Lung (tissue), 12 donors: ENCODE data around the gene KIF3C. TPM values are rescaled to one million over a fixed set of nuclear protein-coding genes. Genes with fewer than 3 reads are reported as not detected.
A peak's percentile ranks its signal among the peaks of the same experiment; 100 is the strongest.
"Not testable (repeated sequence)": the region's sequence is repeated elsewhere in the genome, so short reads cannot be mapped to it uniquely, and the experiment has no call there.

Experiments
- ATAC-seq: fragments of 200-7000 bp; cut with Tn5 transposase; one replicate; pipeline ENCODE4 v1.9.1; 2020; ENCODE audit warnings: moderate number of reproducible peaks; ENCODE audit not compliant: insufficient read depth, low FRiP score
- DNase-seq, 3 donors: peaks; one replicate each; pipeline ENCODE4 v3.0.0-alpha.2; 2013 to 2017
- H3K27ac ChIP-seq, 2 donors: one replicate each; pipeline ENCODE4 v1.5.1; 2013; ENCODE audit warnings: mild to moderate bottlenecking in 2 of 2, moderate library complexity in 2 of 2, control low read depth in 1 of 2, inconsistent platforms in 1 of 2, low read depth in 1 of 2, low read length in 1 of 2
- H3K27me3 ChIP-seq, 3 donors: one replicate each; pipeline ENCODE4 v1.5.1; 2013; ENCODE audit warnings: low read length in 2 of 3; ENCODE audit not compliant: control insufficient read depth in 3 of 3, insufficient read depth in 3 of 3
- H3K36me3 ChIP-seq, 4 donors: one replicate each; pipeline ENCODE4 v1.5.1; 2013; ENCODE audit warnings: low read length in 4 of 4, mild to moderate bottlenecking in 1 of 4, moderate library complexity in 1 of 4; ENCODE audit not compliant: control insufficient read depth in 4 of 4, insufficient read depth in 4 of 4
- H3K4me1 ChIP-seq, 5 donors: one replicate each; pipeline ENCODE4 v1.5.1; 2013; ENCODE audit warnings: low read length in 5 of 5, mild to moderate bottlenecking in 2 of 5, moderate library complexity in 1 of 5; ENCODE audit not compliant: control insufficient read depth in 5 of 5, insufficient read depth in 5 of 5
- H3K4me3 ChIP-seq: one replicate; pipeline ENCODE4 v1.5.1; 2013; ENCODE audit warnings: mild to moderate bottlenecking, control low read depth, moderate library complexity
- H3K9ac ChIP-seq, 2 donors: one replicate each; pipeline ENCODE4 v1.5.1; 2013; ENCODE audit warnings: low read length in 2 of 2, control low read depth in 1 of 2; ENCODE audit not compliant: insufficient read depth in 1 of 2
- H3K9me3 ChIP-seq, 4 donors: one replicate each; pipeline ENCODE4 v1.5.1; 2013; ENCODE audit warnings: low read length in 3 of 4, mild to moderate bottlenecking in 1 of 4, moderate library complexity in 1 of 4; ENCODE audit not compliant: control insufficient read depth in 4 of 4, insufficient read depth in 3 of 4
- WGBS, 2 donors: extraction: QIAGEN DNeasy Blood & Tissue Kit; methylation state at CpG; one replicate each; pipeline ENCODE4 v1.1.7; 2013; 5-methylcytosine and 5-hydroxymethylcytosine counted together
- polyA plus RNA-seq, 2 donors: library from polyadenylated mRNA; stranded (reverse); fragments of 200-250 nt; gene quantifications; one replicate each; pipeline ENCODE4 v1.2.1, GENCODE V29; 2013
- total RNA-seq, 2 donors: library from RNA; depleted of rRNA in 1 of 2; stranded (reverse); fragments of >200 nt in 1 of 2; gene quantifications; one replicate each; pipeline ENCODE4 v1.2.1, GENCODE V29; 2014 to 2021
- TF ChIP-seq, protein P1 (sequence below): IDR thresholded peaks from 2 replicates; pipeline ENCODE4 v1.5.1; 2012; ENCODE audit warnings: mild to moderate bottlenecking; ENCODE audit errors: control extremely low read depth, extremely low read depth
- donor health status: control.
- donor health status: control.
- donor health status: Bipolar disorder and iron deficiency.
- donor health status: healthy.
- donor health status: DM: yes; HTN: yes; CAD: no.

KIF3C gene
- total and polyA plus RNA-seq, 4 donors, result 1.1 to 6.2 (median 4.2) TPM

DNA sequence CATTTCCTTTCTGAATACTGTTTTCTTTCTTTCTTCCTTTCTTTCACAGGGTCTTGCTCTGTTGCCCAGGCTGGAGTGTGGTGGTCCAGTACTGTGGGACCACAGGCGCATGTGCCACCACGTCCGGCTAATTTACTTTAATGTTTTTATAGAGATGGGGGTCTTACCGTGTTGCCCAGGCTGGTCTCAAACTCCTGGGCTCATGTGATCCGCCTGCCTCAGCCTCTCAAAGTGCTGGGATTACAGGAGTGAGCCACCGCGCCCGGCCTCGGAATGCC is 68.7 kb downstream of the KIF3C start:
- not testable (repeated sequence) for H3K27me3 ChIP-seq, ATAC-seq, H3K36me3 ChIP-seq, H3K9me3 ChIP-seq, DNase-seq, H3K4me1 ChIP-seq, H3K27ac ChIP-seq, H3K4me3 ChIP-seq, H3K9ac ChIP-seq
- WGBS, 2 donors, result 89 to 94% methylated on average over 9 of the region's 9 CpGs

DNA sequence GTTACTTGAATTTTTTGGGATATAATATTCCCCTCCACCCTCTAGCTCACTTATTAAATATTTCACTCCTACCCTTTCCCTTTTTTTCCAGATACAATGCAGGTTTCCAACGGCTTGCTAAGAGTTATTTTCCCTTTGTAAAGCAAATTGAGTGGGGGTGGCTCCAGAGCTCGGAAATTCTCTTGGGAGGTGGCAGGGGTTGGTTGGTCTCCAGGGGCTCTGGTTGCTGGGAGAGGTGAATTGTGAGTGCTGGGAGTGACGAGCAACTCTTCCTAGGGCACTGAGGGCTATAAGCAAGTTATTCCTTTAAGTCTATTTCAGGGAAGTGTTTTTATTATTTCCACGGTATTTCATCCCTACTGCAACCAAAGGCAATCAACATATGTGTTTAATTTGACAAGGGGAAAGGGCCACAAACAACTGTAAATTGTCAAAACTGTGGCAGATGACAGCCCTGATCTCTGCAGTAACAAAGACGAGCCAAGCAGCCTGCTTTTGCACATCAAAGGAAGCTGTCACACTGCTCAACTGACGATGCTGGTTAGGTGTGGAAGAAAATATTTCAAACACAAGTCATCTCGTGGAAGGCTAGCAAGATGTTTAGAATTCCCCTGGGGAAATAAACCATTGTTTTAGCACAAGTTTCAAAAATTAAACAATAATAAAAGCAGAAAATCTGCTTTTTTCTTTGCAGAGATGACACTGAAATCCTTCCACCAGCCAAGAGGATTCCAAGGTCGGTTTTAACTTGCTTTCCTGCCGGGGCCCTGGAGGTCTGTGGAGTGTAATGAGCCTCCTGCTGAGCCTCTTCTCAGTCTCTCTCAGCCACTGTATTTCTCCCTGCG is 69.2 kb downstream of the KIF3C start:
- Histone ChIP-seq H3K4me1 (peaks cover 0 to 7% (median 0%) of the 10 kb centered on the region in 5 donors), H3K9ac (no peak overlapping the region), H3K27ac (no peak overlapping the region), H3K27me3 (no peaks in the 10 kb centered on the region), H3K9me3 (no peaks in the 10 kb centered on the region), H3K36me3 (no peaks in the 10 kb centered on the region), H3K4me3 (no peak overlapping the region)
- DNase-seq (peak in 1 of 3 donors; percentile 10), ATAC-seq (no peak)
- TF ChIP-seq, protein P1, sequence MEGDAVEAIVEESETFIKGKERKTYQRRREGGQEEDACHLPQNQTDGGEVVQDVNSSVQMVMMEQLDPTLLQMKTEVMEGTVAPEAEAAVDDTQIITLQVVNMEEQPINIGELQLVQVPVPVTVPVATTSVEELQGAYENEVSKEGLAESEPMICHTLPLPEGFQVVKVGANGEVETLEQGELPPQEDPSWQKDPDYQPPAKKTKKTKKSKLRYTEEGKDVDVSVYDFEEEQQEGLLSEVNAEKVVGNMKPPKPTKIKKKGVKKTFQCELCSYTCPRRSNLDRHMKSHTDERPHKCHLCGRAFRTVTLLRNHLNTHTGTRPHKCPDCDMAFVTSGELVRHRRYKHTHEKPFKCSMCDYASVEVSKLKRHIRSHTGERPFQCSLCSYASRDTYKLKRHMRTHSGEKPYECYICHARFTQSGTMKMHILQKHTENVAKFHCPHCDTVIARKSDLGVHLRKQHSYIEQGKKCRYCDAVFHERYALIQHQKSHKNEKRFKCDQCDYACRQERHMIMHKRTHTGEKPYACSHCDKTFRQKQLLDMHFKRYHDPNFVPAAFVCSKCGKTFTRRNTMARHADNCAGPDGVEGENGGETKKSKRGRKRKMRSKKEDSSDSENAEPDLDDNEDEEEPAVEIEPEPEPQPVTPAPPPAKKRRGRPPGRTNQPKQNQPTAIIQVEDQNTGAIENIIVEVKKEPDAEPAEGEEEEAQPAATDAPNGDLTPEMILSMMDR, result no peak
- WGBS, 2 donors, result 36 to 57% methylated on average over 10 of the region's 10 CpGs

DNA sequence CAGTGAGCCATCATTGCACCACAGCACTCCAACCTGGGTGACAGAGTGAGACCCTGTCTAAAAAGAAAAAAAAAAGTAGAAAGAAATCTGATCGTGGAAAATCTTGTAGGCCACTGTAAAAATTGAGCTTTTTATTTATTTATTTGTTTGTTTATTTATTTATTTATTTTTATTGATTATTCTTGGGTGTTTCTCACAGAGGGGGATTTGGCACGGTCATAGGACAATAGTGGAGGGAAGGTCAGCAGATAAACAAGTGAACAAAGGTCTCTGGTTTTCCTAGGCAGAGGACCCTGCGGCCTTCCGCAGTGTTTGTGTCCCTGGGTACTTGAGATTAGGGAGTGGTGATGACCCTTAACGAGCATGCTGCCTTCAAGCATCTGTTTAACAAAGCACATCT is 72.7 kb downstream of the KIF3C start:
- not testable (repeated sequence) for DNase-seq, H3K4me3 ChIP-seq, ATAC-seq, H3K27ac ChIP-seq, H3K27me3 ChIP-seq, H3K9me3 ChIP-seq, H3K9ac ChIP-seq, H3K36me3 ChIP-seq, H3K4me1 ChIP-seq
- WGBS, 2 donors, result 79 to 81% methylated on average over 5 of the region's 5 CpGs

DNA sequence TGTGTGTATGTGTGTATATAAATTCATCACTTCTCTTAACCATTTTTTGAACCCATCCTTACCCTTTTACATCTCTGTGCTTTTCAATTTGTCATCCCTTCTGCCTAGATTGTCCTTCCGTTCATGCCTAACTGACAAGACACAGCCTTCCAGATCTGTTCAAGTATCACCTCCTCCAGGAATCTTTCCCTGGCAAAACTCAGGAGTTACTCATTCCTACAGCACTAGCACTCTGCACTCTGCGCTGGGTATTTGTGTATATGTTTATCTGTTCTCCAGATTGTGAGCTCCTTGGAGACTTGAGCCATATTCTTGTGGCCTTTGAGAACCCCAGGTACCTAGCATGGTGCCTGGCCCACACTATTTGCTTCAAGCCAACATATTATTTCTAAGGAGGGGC is 77.2 kb downstream of the KIF3C start:
- TF ChIP-seq, protein P1, result no peak
- DNase-seq (no peak), ATAC-seq (no peak)
- Histone ChIP-seq H3K27ac (no peak overlapping the region), H3K36me3 (no peaks in the 10 kb centered on the region), H3K4me1 (no peaks in the 10 kb centered on the region), H3K27me3 (no peaks in the 10 kb centered on the region), H3K9me3 (peaks cover 0 to 2% (median 0%) of the 10 kb centered on the region in 4 donors), H3K4me3 (no peak overlapping the region), H3K9ac (no peak overlapping the region)
- WGBS, 2 donors, result 96 to 98% methylated on average over 2 of the region's 2 CpGs
